HG02884 (cell line): ENCODE results near the gene RAD51B.

Experiments used
- ATAC-seq: cut with Tn5 transposase; IDR thresholded peaks from one replicate; pipeline ENCODE4 v1.9.1; 2021; ENCODE audit warnings: mild to moderate bottlenecking, moderate library complexity; ENCODE audit not compliant: unreplicated experiment

The RAD51B gene

DNA sequence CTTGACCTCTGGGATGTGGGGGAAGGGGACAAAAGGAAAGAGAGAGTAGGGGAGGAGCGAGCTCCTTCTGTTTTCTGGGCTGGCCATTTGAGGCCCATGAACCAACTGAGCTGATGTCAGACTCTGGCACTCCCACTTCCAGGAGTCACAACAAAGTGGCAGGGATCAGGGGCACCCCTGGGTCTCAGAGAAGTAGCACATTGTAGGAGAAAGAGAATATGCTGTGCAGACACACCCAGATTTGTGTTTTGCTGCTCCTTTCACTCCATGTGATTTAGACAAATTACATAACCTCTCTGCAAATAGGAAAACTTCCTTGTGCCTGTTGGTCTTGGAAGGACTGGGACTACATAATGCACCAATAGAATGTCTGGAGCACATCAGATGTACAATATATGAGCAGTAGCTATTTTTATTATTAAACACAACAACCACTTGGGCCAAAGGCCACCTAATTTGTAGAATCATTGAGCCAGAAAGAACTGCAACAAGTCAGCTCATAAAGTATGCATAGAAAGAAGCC lies 707.8 kb downstream of the RAD51B start:
- ATAC-seq = no peak

DNA sequence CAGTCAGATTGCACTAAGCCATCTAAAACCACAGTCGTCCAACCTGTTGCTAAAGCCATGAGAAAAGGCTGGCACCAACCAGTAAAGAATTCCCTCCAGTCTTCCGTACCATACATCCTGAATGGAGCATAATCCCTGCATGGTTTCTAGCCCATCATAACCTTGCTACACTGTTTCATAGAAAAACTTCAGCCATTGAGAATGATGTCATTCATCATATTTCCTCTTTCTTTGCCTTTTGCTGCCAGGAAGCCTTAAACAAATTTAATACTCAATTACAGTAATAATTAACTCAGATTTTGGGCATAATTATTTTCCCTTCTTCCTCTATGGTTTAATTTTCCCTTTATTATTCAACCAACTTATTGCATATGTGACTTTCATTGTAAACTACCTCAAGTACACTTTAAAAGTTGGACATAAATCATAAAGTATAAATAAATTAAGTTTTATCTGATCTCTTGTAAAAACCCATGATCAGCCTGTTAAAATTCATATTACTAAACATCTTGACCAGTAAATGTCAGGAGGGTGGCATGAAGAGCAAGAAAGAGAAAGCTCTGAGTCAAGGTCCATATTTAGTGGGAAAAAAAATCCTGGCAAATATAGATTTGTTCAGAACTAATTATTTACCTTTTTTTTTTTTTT lies 708.6 kb downstream of the RAD51B start:
- ATAC-seq = no peak

GRCh38 chr14:68530443-68530842 lies 710.9 kb downstream of the RAD51B start:
- ATAC-seq = no peak

DNA sequence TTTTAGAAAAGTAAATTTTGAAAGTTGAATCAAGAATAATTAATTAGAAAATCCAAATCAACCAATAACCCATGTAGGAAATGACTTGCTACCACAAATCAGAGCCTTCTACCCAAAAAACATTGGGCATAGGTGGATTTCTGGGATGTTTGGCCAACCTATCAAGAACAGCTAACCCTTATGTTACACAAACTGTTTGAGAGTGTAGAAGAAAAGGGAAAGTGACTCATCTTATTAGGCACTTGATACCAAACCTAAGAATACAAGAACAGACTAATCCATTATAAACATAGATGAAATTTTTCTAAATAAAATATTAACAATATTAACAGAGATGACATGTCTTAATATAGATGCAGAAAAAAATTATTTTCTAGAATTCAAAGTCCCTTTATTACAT lies 712.9 kb downstream of the RAD51B start:
- ATAC-seq = no peak

DNA sequence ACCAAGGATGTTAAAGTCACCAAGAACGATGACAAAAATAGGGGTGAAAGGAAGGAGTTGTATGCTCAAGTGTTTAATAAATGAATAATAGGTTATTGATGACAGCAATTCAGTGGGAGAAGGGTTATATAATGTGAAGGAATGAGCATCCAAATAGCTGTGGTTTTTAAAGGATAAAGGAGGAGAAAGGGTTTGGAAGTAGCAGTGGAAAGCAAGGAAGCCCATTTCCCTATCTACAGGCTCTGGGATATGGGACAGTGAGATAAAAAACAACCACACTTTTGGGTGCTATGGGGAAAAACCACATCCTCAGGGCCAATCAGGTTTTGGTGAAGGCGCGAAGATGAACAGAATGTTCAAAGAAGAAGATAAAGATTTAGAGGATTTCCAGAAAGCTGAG lies 714.7 kb downstream of the RAD51B start:
- no peak for ATAC-seq

- no peak for ATAC-seq
Measured at GRCh38 chr14:68535404-68536017, 715.9 kb downstream of the RAD51B start.

GRCh38 chr14:68536018-68536410 lies 716.4 kb downstream of the RAD51B start:
- ATAC-seq = no peak

DNA sequence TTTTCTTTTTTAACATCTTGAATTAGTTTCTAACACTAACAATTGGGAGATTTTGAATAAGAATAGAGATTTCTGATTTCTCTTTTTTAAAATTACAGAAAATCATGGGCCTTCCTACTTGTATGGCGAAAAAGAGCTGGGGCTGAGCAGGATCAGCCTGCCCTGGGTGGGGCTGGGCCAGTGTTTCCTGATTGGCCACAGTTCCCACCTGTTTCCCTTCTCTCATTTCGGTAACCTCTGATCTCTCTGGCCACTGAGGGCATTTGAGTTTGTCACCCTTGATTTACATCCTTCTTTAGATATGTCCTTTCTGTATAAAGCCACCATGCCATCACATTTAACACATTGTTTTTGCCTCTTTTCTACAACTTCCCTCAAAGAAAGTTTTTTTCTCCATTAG lies 719.1 kb downstream of the RAD51B start:
- ATAC-seq = no peak

DNA sequence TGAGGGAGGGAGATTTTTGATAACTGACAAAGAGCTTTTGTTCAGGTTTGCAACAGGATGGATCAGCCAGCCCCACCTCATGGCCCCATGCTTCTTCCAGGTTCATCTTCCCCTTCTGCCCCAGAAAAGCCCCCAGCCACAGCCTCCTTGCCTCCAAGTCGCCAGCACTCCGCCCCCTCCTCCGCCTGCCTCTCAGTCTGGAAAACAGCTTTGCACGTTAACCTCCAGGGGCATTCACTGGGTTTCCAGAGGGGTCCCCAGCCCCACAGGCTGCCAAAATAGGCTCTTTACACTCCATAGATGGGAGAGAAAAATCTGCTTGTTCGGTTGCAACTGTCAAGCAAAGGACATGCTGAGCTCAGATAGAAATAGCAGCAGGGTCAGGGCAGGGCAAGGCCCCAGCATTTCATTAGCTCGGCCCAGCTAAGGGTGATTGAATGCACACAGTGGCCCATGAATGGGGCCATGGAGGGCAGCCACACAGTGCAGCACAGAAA lies 719.7 kb downstream of the RAD51B start:
- no peak for ATAC-seq

GRCh38 chr14:68539789-68540188 lies 720.2 kb downstream of the RAD51B start:
- no peak for ATAC-seq

DNA sequence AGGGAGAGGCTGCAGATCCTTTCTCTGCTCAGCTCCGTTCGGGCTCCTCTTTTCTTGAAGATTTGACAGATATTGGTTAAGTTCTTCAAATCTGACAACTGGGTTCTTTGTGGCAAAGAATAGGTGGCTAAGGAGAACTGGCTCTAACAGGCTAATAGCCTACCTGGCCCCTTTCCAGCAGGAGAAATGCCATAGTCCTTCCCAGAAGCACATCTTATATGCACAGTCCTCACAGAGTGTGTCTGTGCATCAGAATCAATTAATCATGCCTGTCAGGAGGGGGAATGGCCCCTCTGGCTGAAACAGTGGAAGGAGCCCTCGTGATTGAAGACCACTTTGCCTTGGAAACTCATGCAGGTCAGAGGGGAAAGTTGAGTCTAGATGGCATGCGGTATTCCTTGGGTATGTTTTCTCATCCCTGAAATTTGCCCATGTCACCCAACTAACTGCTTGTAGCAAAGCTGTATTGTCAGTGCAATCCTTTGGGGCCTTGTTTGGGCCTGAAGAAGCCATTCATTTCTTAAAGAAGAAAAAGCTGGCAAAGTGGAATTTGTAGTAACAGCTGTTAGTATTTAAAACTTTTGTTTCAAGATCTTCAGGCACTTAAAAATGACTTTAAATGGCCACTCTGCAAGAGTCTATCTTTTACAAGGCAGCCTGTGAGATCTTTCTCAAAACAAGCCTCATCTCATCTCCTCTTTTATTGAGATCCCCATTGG lies 721.8 kb downstream of the RAD51B start:
- ATAC-seq = no peak

- no peak for ATAC-seq
Measured at GRCh38 chr14:68542346-68542745, 722.8 kb downstream of the RAD51B start.

DNA sequence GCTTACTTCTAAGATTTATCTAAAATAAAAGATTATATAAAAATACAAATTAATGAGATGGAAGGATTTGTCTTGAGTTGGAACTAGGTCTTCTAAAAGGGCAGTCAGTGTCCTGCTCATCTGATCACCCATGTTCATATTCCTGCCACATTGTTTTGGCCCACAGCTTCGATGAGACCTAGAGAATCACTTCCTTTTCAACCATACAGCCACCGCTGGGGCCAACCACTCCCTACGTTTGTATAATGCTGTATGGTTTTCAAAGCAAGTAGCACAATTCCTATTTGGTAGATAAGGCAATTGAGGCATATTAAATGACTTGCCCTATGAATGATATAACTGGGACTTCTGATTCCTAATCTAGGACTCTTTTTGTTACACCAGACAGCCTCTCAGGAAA lies 723.9 kb downstream of the RAD51B start:
- no peak for ATAC-seq

GRCh38 chr14:68544081-68544892 lies 724.7 kb downstream of the RAD51B start:
- ATAC-seq = no peak

- no peak for ATAC-seq
Measured at GRCh38 chr14:68546839-68547238, 727.3 kb downstream of the RAD51B start.

DNA sequence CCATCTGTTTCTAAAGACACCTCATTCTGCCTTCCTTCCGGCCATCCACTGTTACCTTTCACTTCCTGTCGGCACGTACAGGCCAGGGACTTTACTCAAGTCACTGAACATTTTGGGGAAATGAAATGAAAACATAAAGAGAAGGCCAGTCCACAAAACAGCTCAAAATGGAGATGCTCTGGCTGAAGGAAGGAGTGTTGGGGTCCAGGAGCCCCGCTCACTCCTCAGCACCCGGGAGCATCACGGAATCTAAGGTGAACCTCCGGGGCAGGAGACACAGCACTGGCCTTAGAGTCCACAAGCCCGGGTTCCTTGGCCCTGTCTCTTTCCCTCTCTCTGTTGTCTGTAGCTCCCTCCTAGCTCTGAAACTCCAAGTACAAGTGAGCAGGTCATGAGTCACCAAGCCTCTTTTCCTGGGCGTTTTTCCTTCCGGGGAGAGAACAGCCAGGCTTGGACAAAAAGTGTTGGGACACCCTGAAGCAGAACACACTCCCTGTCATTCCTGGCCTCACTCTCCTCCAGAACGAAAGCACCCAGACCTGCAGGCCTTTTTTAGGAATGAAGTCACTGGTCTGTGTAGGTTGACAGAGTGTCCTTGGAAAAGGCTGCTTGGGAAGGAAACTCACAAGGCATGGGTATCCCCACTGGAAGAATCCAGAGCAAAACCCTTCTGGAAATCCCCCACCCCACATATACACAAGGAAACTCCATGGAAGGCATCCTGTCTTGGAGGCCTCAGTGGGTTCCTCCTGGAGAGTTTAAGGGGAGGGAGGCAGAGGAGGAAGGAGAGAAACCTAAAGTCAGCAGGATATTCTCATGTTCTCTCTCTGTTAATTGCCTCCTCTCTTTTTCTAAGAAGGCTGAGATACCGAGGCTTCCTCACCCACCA lies 728.0 kb downstream of the RAD51B start:
- no peak for ATAC-seq

DNA sequence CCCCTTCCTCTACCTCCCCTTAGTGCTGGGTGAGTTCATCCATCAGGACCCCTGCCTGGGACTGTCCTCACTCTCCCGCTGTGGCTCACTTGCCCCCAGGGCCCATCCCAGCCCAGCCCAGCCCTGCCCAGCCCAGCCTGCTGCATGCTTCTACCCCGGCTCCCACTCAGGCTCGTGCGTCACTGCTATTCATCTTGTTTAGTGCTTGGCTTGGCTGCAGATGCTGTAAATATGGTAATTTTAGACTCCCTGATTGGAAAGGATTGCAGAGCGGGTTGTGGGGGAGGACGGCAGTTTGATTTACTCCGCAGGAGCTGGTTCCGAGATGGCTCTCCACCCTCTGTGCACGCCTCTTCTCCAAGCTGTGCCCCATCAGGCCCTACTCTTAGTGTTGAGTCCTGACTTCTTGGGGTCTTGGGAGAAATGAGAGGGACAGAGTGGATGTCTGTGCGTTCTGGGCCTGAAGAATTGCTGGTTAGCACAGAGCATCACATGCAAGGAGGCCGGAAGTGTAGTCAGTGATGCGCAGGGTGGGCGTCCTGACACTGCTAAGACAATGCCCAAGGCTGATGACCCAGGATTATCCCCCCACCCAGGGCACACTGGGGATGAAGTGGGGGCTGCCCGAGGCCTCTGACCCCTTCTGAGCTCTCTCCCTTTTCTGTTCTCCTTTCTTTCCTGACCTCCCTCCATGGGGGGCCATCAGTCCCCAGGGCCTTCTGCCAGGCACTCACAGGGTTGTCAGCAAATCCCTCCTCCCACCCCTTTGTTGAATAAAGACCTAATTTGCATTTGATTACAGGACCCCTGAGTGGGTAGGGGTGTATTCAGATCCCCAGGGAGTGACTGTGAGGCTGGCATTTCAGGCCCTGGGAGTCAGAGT lies 728.9 kb downstream of the RAD51B start:
- no peak for ATAC-seq

- ATAC-seq = no peak
Measured at GRCh38 chr14:68550338-68550715, 730.7 kb downstream of the RAD51B start.

DNA sequence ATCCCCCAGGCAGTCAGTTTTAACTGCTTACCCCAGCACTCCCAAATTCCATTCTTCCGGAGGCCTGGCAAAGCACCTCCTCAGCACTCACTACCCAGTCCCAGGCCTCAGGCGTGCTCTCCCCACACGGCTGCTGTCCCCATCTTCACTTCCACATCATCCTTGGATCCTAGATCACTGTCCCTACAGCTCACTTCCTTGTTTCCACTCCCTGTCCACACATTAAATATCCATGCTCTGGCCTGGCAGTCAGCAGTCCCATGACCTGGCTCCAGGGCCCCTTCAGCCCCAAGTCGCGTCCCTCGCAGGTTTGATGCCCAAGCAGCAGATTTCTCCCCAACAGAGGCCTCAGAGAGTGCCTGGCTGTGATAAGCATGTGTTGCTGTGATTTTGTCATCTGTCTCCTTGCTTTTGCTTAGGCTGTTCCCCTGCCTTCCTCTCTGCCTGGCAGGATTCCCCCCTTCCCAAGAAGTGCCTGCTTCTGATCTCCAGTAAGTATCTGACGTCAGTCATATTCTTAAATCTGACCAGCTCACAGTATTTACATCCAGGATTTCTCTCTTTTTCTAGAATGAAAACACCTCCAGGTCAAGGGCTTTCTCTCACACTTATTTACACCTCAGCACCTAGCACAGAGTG lies 731.6 kb downstream of the RAD51B start:
- ATAC-seq = no peak
